Measurements from ENCODE around the gene PFKL. TPM values are rescaled to one million over a fixed set of nuclear protein-coding genes. Genes with fewer than 3 reads are reported as not detected.
"Not testable (repeated sequence)": the region's sequence is repeated elsewhere in the genome, so short reads cannot be mapped to it uniquely, and the experiment has no call there.

The PFKL gene
- polyA plus RNA-seq, 3 donors, result 50.2 to 134 (median 87.7) TPM

- WGBS, 3 donors, result 77 to 85% (median 78%) methylated on average over 24 to 33 of the region's 33 CpGs
- H3K27ac ChIP-seq (ENCODE audit: low read depth, low read length), result no peak overlapping the region
Measured at GRCh38 chr21:44291078-44291935, 8.5 kb upstream of the PFKL start.

GRCh38 chr21:44291936-44292811, 7.7 kb upstream of the PFKL start:
- WGBS, 3 donors, result 64 to 69% (median 68%) methylated on average over 19 to 25 of the region's 25 CpGs
- H3K27ac ChIP-seq (ENCODE audit: low read depth, low read length), result no peak overlapping the region

- 65 to 90% (median 88%) methylated on average over 15 of the region's 15 CpGs for WGBS, 3 donors
- no peak overlapping the region for H3K27ac ChIP-seq (ENCODE audit: low read depth, low read length)
Measured at GRCh38 chr21:44292812-44293195, 7.0 kb upstream of the PFKL start.

- WGBS, 3 donors, result 86 to 89% (median 88%) methylated on average over 28 to 33 of the region's 33 CpGs
- no peak overlapping the region for H3K27ac ChIP-seq (ENCODE audit: low read depth, low read length)
Measured at GRCh38 chr21:44293551-44294231, 6.2 kb upstream of the PFKL start.

- no peak overlapping the region for H3K27ac ChIP-seq (ENCODE audit: low read depth, low read length)
- 46 to 50% (median 47%) methylated on average over 23 to 26 of the region's 26 CpGs for WGBS, 3 donors
Measured at GRCh38 chr21:44294391-44295162, 5.3 kb upstream of the PFKL start.

- WGBS, 3 donors, result 62 to 73% (median 69%) methylated on average over 14 of the region's 14 CpGs
- H3K27ac ChIP-seq (ENCODE audit: low read depth, low read length), result no peak overlapping the region
Measured at GRCh38 chr21:44295163-44295573, 4.7 kb upstream of the PFKL start.

GRCh38 chr21:44295646-44296045, 4.2 kb upstream of the PFKL start:
- WGBS, 3 donors, result 68 to 76% (median 75%) methylated on average over 9 to 10 of the region's 10 CpGs
- H3K27ac ChIP-seq (ENCODE audit: low read depth, low read length), result no peak overlapping the region

- WGBS, 3 donors, result 62 to 73% (median 70%) methylated on average over 11 to 12 of the region's 12 CpGs
- no peak overlapping the region for H3K27ac ChIP-seq (ENCODE audit: low read depth, low read length)
Measured at GRCh38 chr21:44296103-44296519, 3.7 kb upstream of the PFKL start.

- H3K27ac ChIP-seq (ENCODE audit: low read depth, low read length), result no peak overlapping the region
- 64 to 82% (median 81%) methylated on average over 12 to 13 of the region's 13 CpGs for WGBS, 3 donors
Measured at GRCh38 chr21:44296916-44297315, 2.9 kb upstream of the PFKL start.

GRCh38 chr21:44297525-44298290, 2.1 kb upstream of the PFKL start:
- WGBS, 3 donors, result 23 to 28% (median 25%) methylated on average over 21 to 22 of the region's 22 CpGs
- no peak overlapping the region for H3K27ac ChIP-seq (ENCODE audit: low read depth, low read length)

- 88 to 91% (median 88%) methylated on average over 2 of the region's 2 CpGs for WGBS, 3 donors
- H3K27ac ChIP-seq (ENCODE audit: low read depth, low read length), result no peak overlapping the region
Measured at GRCh38 chr21:44298301-44298700, 1.6 kb upstream of the PFKL start.

GRCh38 chr21:44299085-44299457, 782 bp upstream of the PFKL start:
- H3K27ac ChIP-seq (ENCODE audit: low read depth, low read length), result no peak overlapping the region
- 23 to 40% (median 27%) methylated on average over 10 of the region's 10 CpGs for WGBS, 3 donors

GRCh38 chr21:44300262-44300959, 558 bp downstream of the PFKL start:
- 0 to 1% (median 1%) methylated on average over 46 to 67 of the region's 67 CpGs for WGBS, 3 donors

GRCh38 chr21:44301141-44301540, 1.3 kb downstream of the PFKL start:
- H3K27ac ChIP-seq (ENCODE audit: low read depth, low read length), result peak overlapping the region; percentile 0
- WGBS, 3 donors, result 68 to 71% (median 69%) methylated on average over 13 of the region's 13 CpGs

More at GRCh38 chr21:44300262-44300959, 558 bp downstream of the PFKL start:
- H3K27ac ChIP-seq (ENCODE audit: low read depth, low read length), result peak overlapping the region; percentile 0

GRCh38 chr21:44301961-44302406, 2.1 kb downstream of the PFKL start:
- H3K27ac ChIP-seq (ENCODE audit: low read depth, low read length), result no peak overlapping the region
- WGBS, 3 donors, result 54 to 76% (median 65%) methylated on average over 8 to 9 of the region's 9 CpGs

- WGBS, 3 donors, result 76 to 82% (median 78%) methylated on average over 22 to 23 of the region's 23 CpGs
- not testable (repeated sequence) for H3K27ac ChIP-seq (ENCODE audit: low read depth, low read length)
Measured at GRCh38 chr21:44302573-44303401, 2.9 kb downstream of the PFKL start.

All from adipose tissue (tissue), 3 donors.